ENCODE measurements around the gene FCMR. TPM values are rescaled to one million over a fixed set of nuclear protein-coding genes. Genes with fewer than 3 reads are reported as not detected.

FCMR gene
- total and polyA plus RNA-seq, 9 donors, result 0.38 to 8.4 (median 2.4) TPM

GRCh38 chr1:206864939-206865671 is 56.6 kb downstream of the FCMR start, which contains the start of gene IL20:
TSS of gene IL20 (plus strand) at chr1:206865623. CDS start at chr1:206865853, 230 bp downstream.
- 72 to 74% (median 73%) methylated on average over 19 of the region's 19 CpGs for WGBS, 3 donors
- H3K4me1 ChIP-seq (ENCODE audit: insufficient read depth), result no peaks in the 10 kb centered on the region
- DNase-seq, result peak in 4 of 5 donors; percentile 40 to 65 (median 54)
- no peaks in the 10 kb centered on the region for H3K27me3 ChIP-seq
- H3K9me3 ChIP-seq, result no peaks in the 10 kb centered on the region
- intact Hi-C loops (cut with DNase I), result no loop called here
- TF ChIP-seq EP300 (IDR thresholded peaks at IDR 0.05) (no peak), CTCF (IDR thresholded peaks at IDR 0.05) (no peak), POLR2A (IDR thresholded peaks at IDR 0.05) (no peak)
- no peak within 1 kb of the TSS for H3K4me3 ChIP-seq
- H3K36me3 ChIP-seq, result no peaks in the 10 kb centered on the region
- no peak within 1 kb of the TSS for H3K27ac ChIP-seq

GRCh38 chr1:206863266-206863665 is 58.5 kb downstream of the FCMR start:
- no peak overlapping the region for H3K4me3 ChIP-seq
- no peak overlapping the region for H3K27ac ChIP-seq
- no peak for DNase-seq
- TF ChIP-seq CTCF (IDR thresholded peaks at IDR 0.05), result no peak
- TF ChIP-seq EP300 (IDR thresholded peaks at IDR 0.05), result no peak
- no peak for TF ChIP-seq POLR2A (IDR thresholded peaks at IDR 0.05)
- no peaks in the 10 kb centered on the region for H3K4me1 ChIP-seq (ENCODE audit: insufficient read depth)
- no peaks in the 10 kb centered on the region for H3K36me3 ChIP-seq
- intact Hi-C loops (cut with DNase I), result no loop called here
- 80 to 100% (median 89%) methylated on average over 1 of the region's 1 CpG for WGBS, 3 donors
- no peaks in the 10 kb centered on the region for H3K27me3 ChIP-seq
- H3K9me3 ChIP-seq, result no peaks in the 10 kb centered on the region

GRCh38 chr1:206860165-206860564 is 61.6 kb downstream of the FCMR start:
- no peak overlapping the region for H3K27ac ChIP-seq
- H3K4me1 ChIP-seq (ENCODE audit: insufficient read depth), result no peaks in the 10 kb centered on the region
- no peak for DNase-seq
- no peaks in the 10 kb centered on the region for H3K27me3 ChIP-seq
- H3K36me3 ChIP-seq, result no peaks in the 10 kb centered on the region
- TF ChIP-seq EP300 (IDR thresholded peaks at IDR 0.05), result no peak
- no peak overlapping the region for H3K4me3 ChIP-seq
- no peaks in the 10 kb centered on the region for H3K9me3 ChIP-seq
- 78 to 93% (median 92%) methylated on average over 4 of the region's 4 CpGs for WGBS, 3 donors
- intact Hi-C loops (cut with DNase I), result no loop called here

- WGBS, 3 donors, result 85 to 89% (median 88%) methylated on average over 5 of the region's 5 CpGs
Measured at GRCh38 chr1:206859082-206859521, 62.6 kb downstream of the FCMR start.

More at GRCh38 chr1:206859082-206859521, 62.6 kb downstream of the FCMR start:
- no peaks in the 10 kb centered on the region for H3K36me3 ChIP-seq
- H3K9me3 ChIP-seq, result no peaks in the 10 kb centered on the region
- H3K4me3 ChIP-seq, result no peak overlapping the region
- DNase-seq, result no peak
- H3K4me1 ChIP-seq (ENCODE audit: insufficient read depth), result no peaks in the 10 kb centered on the region
- TF ChIP-seq POLR2A (IDR thresholded peaks at IDR 0.05) (no peak), EP300 (IDR thresholded peaks at IDR 0.05) (no peak), CTCF (IDR thresholded peaks at IDR 0.05) (no peak)
- H3K27me3 ChIP-seq, result no peaks in the 10 kb centered on the region
- intact Hi-C loops (cut with DNase I), result no loop called here
- no peak overlapping the region for H3K27ac ChIP-seq

Data from ovary (tissue), 9 donors.